Endothelial cell of umbilical vein (primary cell): ENCODE data around the gene LRSAM1. TPM values are rescaled to one million over a fixed set of nuclear protein-coding genes. Genes with fewer than 3 reads are reported as not detected.

Experiments
- BruUV-seq: library from RNA; stranded (reverse); fragments of 400-500 nt; replicated peaks from 2 replicates; lab custom pipeline; 2021; lab: Mats Ljungman, UMichigan
- CTCF ChIA-PET: fragments of 300-600, 350-600 bp; sonication (Branson Sonifier 250); formaldehyde crosslinking; loops from one replicate; lab custom pipeline; 2021; ENCODE audit warnings: antibody characterized with exemption, inconsistent platforms; lab: Charles Lee
- POLR2A ChIA-PET: fragments of 300-600, 350-600 bp; sonication (Branson Sonifier 250); formaldehyde crosslinking; loops from one replicate; lab custom pipeline; 2021; ENCODE audit warnings: antibody characterized with exemption, inconsistent platforms; lab: Charles Lee
- DNase-seq: peaks from one replicate; pipeline ENCODE4 v3.0.0-alpha.2; 2011; ENCODE audit warnings: low read depth, low spot score
- FAIRE-seq: peaks from 2 replicates; lab custom pipeline; 2011; peaks lifted over from hg19 to GRCh38; lab: Jason Lieb, UNC
- H2AFZ ChIP-seq: 2 replicates; pipeline ENCODE4 v1.6.0; 2012; ENCODE audit warnings: low read depth, low read length, control low read depth, inconsistent platforms
- H3K27ac ChIP-seq: 2 replicates; pipeline ENCODE4 v1.5.1; 2011; ENCODE audit warnings: low read depth, mild to moderate bottlenecking, control low read depth, low read length, moderate library complexity; ENCODE audit not compliant: insufficient read depth
- H3K27me3 ChIP-seq, 2 experiments: 2 replicates each; pipeline versions ENCODE4 v1.6.0 to v1.6.1; 2011; ENCODE audit warnings: low read length in 2 of 2, mixed read lengths in 1 of 2; ENCODE audit not compliant: control insufficient read depth in 2 of 2, insufficient read depth in 2 of 2
- H3K36me3 ChIP-seq, 2 experiments: 2 replicates in 1 of 2; 3 replicates in 1 of 2; pipeline ENCODE4 v1.5.1; 2011; ENCODE audit warnings: low read length in 2 of 2, mild to moderate bottlenecking in 1 of 2, moderate library complexity in 1 of 2; ENCODE audit not compliant: control insufficient read depth in 2 of 2, insufficient read depth in 2 of 2; ENCODE audit errors: extremely low read depth in 1 of 2
- H3K4me1 ChIP-seq: 3 replicates; pipeline ENCODE4 v1.5.1; 2011; ENCODE audit warnings: mild to moderate bottlenecking, low read length; ENCODE audit not compliant: control insufficient read depth, insufficient read depth; ENCODE audit errors: extremely low read depth
- H3K4me2 ChIP-seq: 2 replicates; pipeline ENCODE4 v1.6.1; 2011; ENCODE audit warnings: low read length, control low read depth, mixed read lengths; ENCODE audit not compliant: insufficient read depth
- H3K4me3 ChIP-seq, 3 experiments: fragments of 200-600 bp in 1 of 3; sonication (generic), shearing (Covaris generic) in 1 of 3; replicated peaks in 1 of 3; 2 replicates each; pipeline ENCODE4 v1.5.1; 2011 to 2016; ENCODE audit warnings: control low read depth in 3 of 3, low read length in 3 of 3, mild to moderate bottlenecking in 2 of 3, inconsistent platforms in 1 of 3, low read depth in 1 of 3, moderate library complexity in 1 of 3; ENCODE audit not compliant: insufficient read depth in 1 of 3
- H3K79me2 ChIP-seq: 2 replicates; pipeline ENCODE4 v1.6.0; 2012; ENCODE audit warnings: low read length, inconsistent platforms; ENCODE audit not compliant: control insufficient read depth, insufficient read depth
- H3K9ac ChIP-seq: replicated peaks from 2 replicates; pipeline ENCODE3; 2011; ENCODE audit warnings: low read length, control low read depth; ENCODE audit not compliant: insufficient read depth; ENCODE audit errors: extremely low read depth
- H3K9me1 ChIP-seq: replicated peaks from 3 replicates; pipeline ENCODE4 v1.6.0; 2011; ENCODE audit warnings: mild to moderate bottlenecking, low read length; ENCODE audit not compliant: control insufficient read depth, insufficient read depth; ENCODE audit errors: extremely low read depth
- H3K9me3 ChIP-seq: replicated peaks from 2 replicates; pipeline ENCODE4 v1.5.1; 2012; ENCODE audit warnings: low read length, inconsistent platforms; ENCODE audit not compliant: control insufficient read depth, insufficient read depth
- H4K20me1 ChIP-seq: replicated peaks from 2 replicates; pipeline ENCODE3; 2011; ENCODE audit warnings: mild to moderate bottlenecking, low read length; ENCODE audit not compliant: control insufficient read depth, insufficient read depth; ENCODE audit errors: extremely low read depth
- FOS ChIP-seq: IDR thresholded peaks from 2 replicates; pipeline ENCODE4 v1.6.1; 2011; ENCODE audit warnings: mild to moderate bottlenecking, low read length, moderate library complexity, borderline replicate concordance; ENCODE audit not compliant: insufficient read depth
- JUN ChIP-seq: IDR thresholded peaks from 2 replicates; pipeline ENCODE4 v1.6.1; 2011; ENCODE audit warnings: borderline replicate concordance, low read depth; ENCODE audit not compliant: insufficient read length, insufficient read depth
- MYC ChIP-seq: IDR thresholded peaks from one replicate; pipeline ENCODE4 v1.6.1; 2011; ENCODE audit warnings: mild to moderate bottlenecking, low read depth, low read length
- POLR2A ChIP-seq: IDR thresholded peaks from 2 replicates; pipeline ENCODE4 v1.6.1; 2012; ENCODE audit warnings: low read depth, mild to moderate bottlenecking, control low read depth, low read length
- POLR2AphosphoS5 ChIP-seq: IDR thresholded peaks from 2 replicates; pipeline ENCODE4 v1.6.1; 2012; ENCODE audit warnings: low read depth, mild to moderate bottlenecking, control low read depth, low read length, moderate library complexity; ENCODE audit not compliant: insufficient read depth
- dilution Hi-C: fragments of 300-500 bp; cut with MboI; formaldehyde crosslinking; loops from one replicate; pipeline ENCODE4 v1.15.0; 2019; ENCODE audit warnings: low sequenced_read_pairs; ENCODE audit not compliant: extremely low pct_ligation_motif_present
- intact Hi-C: fragments of 100-400 bp; cut with micrococcal nuclease; formaldehyde crosslinking; loops from one replicate; pipeline ENCODE4 v1.10.0; 2022
- polyA plus RNA-seq, 4 experiments: library from polyadenylated mRNA; depleted of rRNA in 3 of 4; stranded (reverse) in 3 of 4; unstranded in 1 of 4; fragments of >200 nt; gene quantifications; 2 replicates each; pipeline versions ENCODE4 v1.2.1 to v1.2.3, GENCODE V29; 2011 to 2012; ENCODE audit warnings: missing spikeins in 1 of 4
- total RNA-seq: library from RNA; stranded (reverse); gene quantifications from 2 replicates; pipeline ENCODE4 v1.2.3, GENCODE V29; 2021

The LRSAM1 gene
- total and polyA plus RNA-seq, 2 donors (not counting 3 experiments of a cell fraction or from before 2014, with no cell fraction given) = 10.8 to 18.9 TPM

DNA sequence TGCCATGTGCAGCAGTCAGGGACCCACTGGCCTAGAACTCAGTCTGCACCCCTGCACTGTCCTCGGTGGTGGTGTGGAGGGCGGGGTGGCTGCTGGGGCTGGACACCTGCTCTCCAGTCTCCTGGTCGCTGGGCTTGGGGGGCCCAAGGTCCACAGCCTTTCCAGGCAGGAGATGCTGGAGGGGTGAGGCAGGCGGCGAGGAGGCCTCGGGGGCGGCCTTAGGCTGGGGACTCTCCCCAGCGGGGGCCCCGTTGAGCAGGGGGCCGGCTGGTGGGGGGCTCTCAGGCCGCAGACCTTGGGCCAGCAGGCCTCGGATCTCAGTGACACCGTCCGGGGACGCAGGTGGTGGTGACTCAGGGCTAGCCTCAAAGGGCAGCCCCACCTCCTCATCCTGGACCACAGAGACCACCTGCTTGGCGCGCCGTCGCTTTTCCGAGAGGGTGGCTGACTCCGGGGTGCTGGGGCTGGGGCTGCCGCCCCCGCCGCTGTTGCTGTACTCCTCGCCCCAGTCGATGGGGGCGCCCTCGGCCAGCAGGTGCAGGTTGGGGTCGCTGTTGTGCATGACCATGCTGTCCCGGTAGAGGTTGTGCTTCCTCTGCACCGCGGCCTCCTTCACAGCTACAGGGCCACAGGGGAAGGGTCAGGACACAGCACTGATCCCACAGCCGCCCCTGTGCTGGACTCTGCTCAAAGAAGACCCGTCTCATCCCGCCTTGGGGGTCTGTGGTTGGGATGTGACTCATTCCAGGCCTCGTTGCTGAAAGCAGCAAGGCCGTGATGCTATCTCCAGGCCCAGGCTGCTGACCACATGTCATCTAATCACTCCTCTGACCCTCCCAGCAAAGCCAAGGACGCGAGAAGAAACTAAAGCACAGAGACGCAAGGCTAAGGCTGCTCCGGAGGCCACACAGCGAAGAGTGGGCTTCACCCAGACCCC lies 55.8 kb downstream of the LRSAM1 start:
- no peaks in the 10 kb centered on the region for H3K9me1 ChIP-seq
- H4K20me1 ChIP-seq = no peaks in the 10 kb centered on the region
- dilution Hi-C loops = no loop called here
- H3K36me3 ChIP-seq = peaks cover 19 to 40% of the 10 kb centered on the region in 2 experiments
- H3K27ac ChIP-seq = no peak overlapping the region
- H3K4me3 ChIP-seq = no peak overlapping the region
- ChIA-PET CTCF (interaction anchor here (0.9 to 4.6 kb wide), 2 partner anchors 80 to 228 kb away, joined by 3 to 96 read pairs; partner anchors contain the start of gene TOR2A), POLR2A (no interaction called here)
- H3K27me3 ChIP-seq = no peaks in the 10 kb centered on the region
- H2AFZ ChIP-seq = no peak overlapping the region
- intact Hi-C loops = no loop called here
- no peaks in the 10 kb centered on the region for H3K9me3 ChIP-seq
- no TSS peak for BruUV-seq
- DNase-seq = no peak
- TF ChIP-seq JUN (no peak), POLR2AphosphoS5 (no peak), POLR2A (no peak), MYC (no peak), FOS (no peak)
- H3K9ac ChIP-seq = no peak overlapping the region
- no peak overlapping the region for H3K4me2 ChIP-seq
- no peaks in the 10 kb centered on the region for H3K4me1 ChIP-seq
- FAIRE-seq = peak; percentile 18
- peaks cover 6% of the 10 kb centered on the region for H3K79me2 ChIP-seq
